T-helper 17 cell (primary cell): ENCODE results near the gene ELL3. TPM values are rescaled to one million over a fixed set of nuclear protein-coding genes. Genes with fewer than 3 reads are reported as not detected.
"Not testable (repeated sequence)": the region's sequence is repeated elsewhere in the genome, so short reads cannot be mapped to it uniquely, and the experiment has no call there.

Experiments
- ATAC-seq: fragments of 150-1000 bp; cut with Tn5 transposase; 2 replicates; pipeline ENCODE4 v1.10.0; 2021; ENCODE audit warnings: mild to moderate bottlenecking, moderate library complexity
- DNase-seq, 3 donors: peaks; one replicate each; pipeline versions ENCODE4 v3.0.0 to v3.0.0-alpha.2; 2020 to 2021
- H3K9me3 ChIP-seq: one replicate; pipeline ENCODE4 v1.7.0; 2013; ENCODE audit warnings: low read length, mild to moderate bottlenecking; ENCODE audit not compliant: control insufficient read depth, poor library complexity, severe bottlenecking
- H3K27ac Mint-ChIP-seq: one replicate; pipeline ENCODE4 v1.8.0; 2022; ENCODE audit warnings: mild to moderate bottlenecking, moderate library complexity, mixed read lengths
- H3K27me3 Mint-ChIP-seq: one replicate; pipeline ENCODE4 v1.8.0; 2022; ENCODE audit warnings: mixed read lengths
- H3K36me3 Mint-ChIP-seq: one replicate; pipeline ENCODE4 v1.8.0; 2022; ENCODE audit warnings: low read depth, mixed read lengths
- H3K4me1 Mint-ChIP-seq: one replicate; pipeline ENCODE4 v1.8.0; 2022; ENCODE audit warnings: mild to moderate bottlenecking, mixed read lengths
- H3K4me3 Mint-ChIP-seq: one replicate; pipeline ENCODE4 v1.8.0; 2022; ENCODE audit warnings: mild to moderate bottlenecking, moderate library complexity, mixed read lengths
- total RNA-seq, 4 donors: library from RNA in 2 of 4; stranded (reverse) in 2 of 4; gene quantifications; one replicate each; pipeline ENCODE4 v1.2.3 and lab custom pipeline; 2022 to 2026

The ELL3 gene
- total RNA-seq, 2 donors from 2014 or later, result 0.63 to 0.97 TPM

- not testable (repeated sequence) for H3K4me1 Mint-ChIP-seq, ATAC-seq, H3K27me3 Mint-ChIP-seq, H3K27ac Mint-ChIP-seq, H3K36me3 Mint-ChIP-seq, DNase-seq, H3K9me3 ChIP-seq, H3K4me3 Mint-ChIP-seq
Measured at GRCh38 chr15:43728053-43728725, 48.6 kb downstream of the ELL3 start.

DNA sequence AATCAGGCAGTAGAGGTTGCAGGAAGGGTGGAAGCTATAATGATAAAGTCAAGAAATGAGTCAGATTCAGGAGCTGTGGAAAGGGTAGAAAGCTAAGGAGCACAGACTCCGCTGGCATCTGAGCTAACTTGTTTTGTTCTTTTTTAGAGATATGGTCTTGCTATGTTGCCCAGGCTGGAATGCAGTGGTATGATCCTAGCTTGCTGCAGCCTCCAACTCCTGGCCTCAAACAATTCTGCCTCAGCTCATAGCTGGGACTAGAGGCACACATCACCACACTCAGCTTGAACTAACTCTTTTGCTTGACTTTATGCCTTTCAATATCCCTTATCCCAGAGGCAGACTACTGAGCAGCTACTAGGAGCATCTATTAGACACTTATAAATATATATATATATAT lies 50.5 kb downstream of the ELL3 start:
- H3K9me3 ChIP-seq, H3K4me1 Mint-ChIP-seq, H3K27ac Mint-ChIP-seq, H3K36me3 Mint-ChIP-seq, ATAC-seq, H3K4me3 Mint-ChIP-seq, DNase-seq: not testable (repeated sequence)
- H3K27me3 Mint-ChIP-seq, result peaks cover 11% of the 10 kb centered on the region

GRCh38 chr15:43723151-43723550 lies 53.6 kb downstream of the ELL3 start:
- Mint-ChIP-seq H3K4me1 (no peaks in the 10 kb centered on the region), H3K36me3 (peaks cover 2% of the 10 kb centered on the region), H3K4me3 (no peak overlapping the region), H3K27ac (no peak overlapping the region), H3K27me3 (peaks cover 11% of the 10 kb centered on the region)
- DNase-seq (no peak), ATAC-seq (no peak)
- no peaks in the 10 kb centered on the region for H3K9me3 ChIP-seq

Other genes with a start within 250 kb of the ELL3 start
- 10 to 100 TPM; 25.6 to 35.5 TPM for gene PPIP5K1, start 186.8 kb downstream of the ELL3 start, total RNA-seq
- not detected for gene CKMT1B, start 182.9 kb downstream of the ELL3 start, total RNA-seq
- 1 to 10 TPM; 1.8 TPM for gene STRC, start 158.2 kb downstream of the ELL3 start, total RNA-seq
- 1 to 10 TPM; 5.4 to 7.8 TPM for gene CATSPER2, start 128.1 kb downstream of the ELL3 start, total RNA-seq
- gene CKMT1A, start 83.1 kb downstream of the ELL3 start, total RNA-seq, result not detected
- gene PDIA3, start 30.5 kb downstream of the ELL3 start, total RNA-seq, result 100 to 1,000 TPM; 168 to 170 TPM
- 100 to 1,000 TPM; 424 to 465 TPM for gene SERF2, start 15.4 kb upstream of the ELL3 start, total RNA-seq
- gene SERINC4, start 23.3 kb upstream of the ELL3 start, total RNA-seq, result under 1 TPM in 1 of 2 donors, not detected in 1; 0.32 TPM
- gene HYPK, start 23.6 kb upstream of the ELL3 start, total RNA-seq, result 10 to 100 TPM; 15.7 to 22.8 TPM
- gene MFAP1, start 47.7 kb upstream of the ELL3 start, total RNA-seq, result 10 to 100 TPM in 1 of 2 donors, 1 to 10 TPM in 1; 8.9 to 12.1 TPM
- gene WDR76, start 50.0 kb upstream of the ELL3 start, total RNA-seq, result 10 to 100 TPM; 10.5 to 11.9 TPM